ENCODE results near the gene RTN4RL2. TPM values are rescaled to one million over a fixed set of nuclear protein-coding genes. Genes with fewer than 3 reads are reported as not detected.
A peak's percentile ranks its signal among the peaks of the same experiment; 100 is the strongest.

RTN4RL2 gene
- total and polyA plus RNA-seq, 9 of the 15 experiments (the other 6 are each of a cell fraction or from before 2014, with no cell fraction given), result 0.06 to 1.9 (median 0.34) TPM; not detected in 4

GRCh38 chr11:57458410-57459163 is 1.7 kb upstream of the RTN4RL2 start (continued):
- TF ChIP-seq PKNOX1 (IDR thresholded peaks at IDR 0.05) (no peak), SMC3 (conservative IDR thresholded peaks at IDR 0.05; ENCODE audit: insufficient read depth, low read depth, low read length) (peak; percentile 21; the same call in 1 of the 2 replicates), CREB3L1 (IDR thresholded peaks at IDR 0.05; ENCODE audit: borderline replicate concordance, low read depth) (no peak), ZMIZ1 (IDR thresholded peaks at IDR 0.05; ENCODE audit: low read depth in 2 of 2, low read length in 2 of 2) (no peak), ZFX (CRISPR knock-in tag; IDR thresholded peaks at IDR 0.05) (peak; percentile 18; the same call in 1 of the 2 replicates), ZC3H4 (CRISPR knock-in tag; IDR thresholded peaks at IDR 0.05; ENCODE audit: borderline replicate concordance) (no peak), HDAC2 (IDR thresholded peaks at IDR 0.05) (peak; percentile 25; the same call in 1 of the 2 replicates), ZKSCAN1 (IDR thresholded peaks at IDR 0.05; ENCODE audit: low read depth, low read length) (0 out of 2 replicates have a peak, but pooled peaks have one; percentile 19), MIER1 (IDR thresholded peaks at IDR 0.05; ENCODE audit: low read depth) (peak; percentile 61; the same call in 1 of the 2 replicates), BCOR (IDR thresholded peaks at IDR 0.05) (peak; percentile 69; the same call in 1 of the 2 replicates), GATAD2A (IDR thresholded peaks at IDR 0.05) (peak; percentile 35; the same call in 1 of the 2 replicates), ARID2 (IDR thresholded peaks at IDR 0.05) (peak; percentile 49; the same call in 1 of the 2 replicates), KDM1A (IDR thresholded peaks at IDR 0.05) (no peak), EHMT2 (IDR thresholded peaks at IDR 0.05) (peak; percentile 61; the same call in 1 of the 2 replicates), ZNF165 (CRISPR knock-in tag; IDR thresholded peaks at IDR 0.05; ENCODE audit: borderline replicate concordance) (no peak), ZBTB17 (CRISPR knock-in tag; IDR thresholded peaks at IDR 0.05) (no peak), POLR3G (IDR thresholded peaks at IDR 0.05; ENCODE audit: extremely low read depth, insufficient read length, insufficient replicate concordance) (no peak), TRIM25 (IDR thresholded peaks at IDR 0.05; ENCODE audit: borderline replicate concordance) (0 out of 2 replicates have a peak, but pooled peaks have one; percentile 68), ZBTB12 (CRISPR knock-in tag; IDR thresholded peaks at IDR 0.05) (no peak)
